ENCODE results near the gene PUSL1. TPM values are rescaled to one million over a fixed set of nuclear protein-coding genes. Genes with fewer than 3 reads are reported as not detected.

PUSL1 gene
- total and polyA plus RNA-seq, 2 donors (not counting 3 experiments of a cell fraction or from before 2014, with no cell fraction given) = 18.8 to 27.3 TPM

DNA sequence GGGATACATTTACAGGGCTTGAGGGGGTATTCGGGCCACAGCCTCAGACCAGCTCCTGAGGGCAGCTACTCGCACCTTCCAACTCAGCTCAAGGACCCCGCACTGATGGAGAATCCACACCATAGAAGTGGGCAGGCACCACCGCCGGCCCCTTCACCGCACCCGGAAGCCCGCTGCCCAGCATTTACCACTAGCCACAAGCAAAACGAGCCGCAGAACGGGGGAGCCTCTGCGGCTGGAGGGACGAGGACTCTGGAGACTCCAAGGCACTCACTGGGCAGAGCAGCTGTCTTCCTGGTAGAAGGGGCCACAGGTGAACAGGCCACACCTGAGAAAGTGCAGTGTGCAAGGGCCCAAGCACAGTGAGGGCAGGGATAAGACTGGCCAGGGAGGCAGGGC lies 40.1 kb upstream of the PUSL1 start:
- no peak overlapping the region for H2AFZ ChIP-seq (ENCODE audit: low read depth, low read length)
- intact Hi-C loops (cut with micrococcal nuclease) = no loop called here
- BruUV-seq (replicated peaks) = no TSS peak
- no peaks in the 10 kb centered on the region for H3K27me3 ChIP-seq (ENCODE audit: control insufficient read depth in 2 of 2, insufficient read depth in 2 of 2, low read length in 2 of 2)
- dilution Hi-C loops (cut with MboI; ENCODE audit: extremely low pct_ligation_motif_present, low sequenced_read_pairs) = no loop called here
- peaks cover 23% of the 10 kb centered on the region for H3K4me1 ChIP-seq (ENCODE audit: control insufficient read depth, extremely low read depth, insufficient read depth, low read length)
- H3K79me2 ChIP-seq (ENCODE audit: control insufficient read depth, insufficient read depth, low read length) = peaks cover 65% of the 10 kb centered on the region
- no peaks in the 10 kb centered on the region for H3K9me3 ChIP-seq (replicated peaks; ENCODE audit: control insufficient read depth, insufficient read depth, low read length)
- no peaks in the 10 kb centered on the region for H3K9me1 ChIP-seq (replicated peaks; ENCODE audit: control insufficient read depth, extremely low read depth, insufficient read depth, low read length)
- FAIRE-seq (no peak), DNase-seq (ENCODE audit: low read depth, low spot score) (no peak)
- H3K9ac ChIP-seq (replicated peaks; ENCODE audit: extremely low read depth, insufficient read depth, low read length) = no peak overlapping the region
- CTCF ChIA-PET = no interaction called here
- TF ChIP-seq MYC (IDR thresholded peaks at IDR 0.05; ENCODE audit: low read depth, low read length) (no peak), GATA2 (IDR thresholded peaks at IDR 0.05; ENCODE audit: insufficient read depth, insufficient read length, low read depth, low read length) (no peak), EZH2 (IDR thresholded peaks at IDR 0.05; ENCODE audit: borderline replicate concordance, low read depth, low read length, severe bottlenecking) (no peak), JUN (IDR thresholded peaks at IDR 0.05; ENCODE audit: borderline replicate concordance, insufficient read depth, insufficient read length, low read depth) (no peak), POLR2A (IDR thresholded peaks at IDR 0.05; ENCODE audit: low read depth, low read length) (no peak)
- TF ChIP-seq, protein P1, sequence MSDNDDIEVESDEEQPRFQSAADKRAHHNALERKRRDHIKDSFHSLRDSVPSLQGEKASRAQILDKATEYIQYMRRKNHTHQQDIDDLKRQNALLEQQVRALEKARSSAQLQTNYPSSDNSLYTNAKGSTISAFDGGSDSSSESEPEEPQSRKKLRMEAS (IDR thresholded peaks at IDR 0.05; ENCODE audit: insufficient read depth, insufficient read length) = no peak
- H3K36me3 ChIP-seq (ENCODE audit: control insufficient read depth in 2 of 2, extremely low read depth in 1 of 2, insufficient read depth in 2 of 2, low read length in 2 of 2) = peaks cover 1 to 22% of the 10 kb centered on the region in 2 experiments
- no peaks in the 10 kb centered on the region for H4K20me1 ChIP-seq (replicated peaks; ENCODE audit: control insufficient read depth, extremely low read depth, insufficient read depth, low read length)
- no peak overlapping the region for H3K27ac ChIP-seq (ENCODE audit: insufficient read depth, low read depth, low read length)
- H3K4me3 ChIP-seq (replicated peaks in 1 of 3; ENCODE audit: insufficient read depth in 1 of 3, low read depth in 1 of 3, low read length in 3 of 3) = no peak overlapping the region
- POLR2A ChIA-PET = no interaction called here
- H3K4me2 ChIP-seq (ENCODE audit: insufficient read depth, low read length) = no peak overlapping the region

DNA sequence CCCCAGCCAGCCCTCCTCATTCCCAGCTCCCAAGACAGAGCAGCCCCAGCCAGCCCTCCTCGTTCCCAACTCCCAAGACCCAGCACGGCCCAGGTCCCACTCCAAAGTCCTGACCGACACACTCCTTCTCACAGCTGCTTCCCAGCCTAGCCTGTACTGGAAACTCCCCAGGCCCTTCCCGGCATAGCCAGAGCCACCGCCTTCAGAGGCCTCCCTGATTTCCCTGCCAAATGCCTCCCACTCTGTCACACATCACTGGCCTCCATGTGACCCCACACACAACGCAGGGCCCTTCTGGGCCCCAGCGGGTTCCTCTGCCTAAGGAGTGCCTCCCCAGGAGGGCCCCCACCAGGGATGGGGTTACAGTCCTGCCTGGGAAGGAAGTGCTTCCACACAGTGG lies 37.6 kb upstream of the PUSL1 start:
- dilution Hi-C loops (cut with MboI; ENCODE audit: extremely low pct_ligation_motif_present, low sequenced_read_pairs) (no loop called here), intact Hi-C loops (cut with micrococcal nuclease) (loop anchor here (5.0 kb wide), 1 partner anchor 259 kb away; the partner anchor contains the start of gene ISG15)
- Histone ChIP-seq H3K27me3 (ENCODE audit: control insufficient read depth in 2 of 2, insufficient read depth in 2 of 2, low read length in 2 of 2) (no peaks in the 10 kb centered on the region), H3K4me2 (ENCODE audit: insufficient read depth, low read length) (no peak overlapping the region), H3K79me2 (ENCODE audit: control insufficient read depth, insufficient read depth, low read length) (peaks cover 58% of the 10 kb centered on the region), H3K27ac (ENCODE audit: insufficient read depth, low read depth, low read length) (peak overlapping the region; percentile 69), H3K4me3 (replicated peaks in 1 of 3; ENCODE audit: insufficient read depth in 1 of 3, low read depth in 1 of 3, low read length in 3 of 3) (no peak overlapping the region), H3K9me3 (replicated peaks; ENCODE audit: control insufficient read depth, insufficient read depth, low read length) (no peaks in the 10 kb centered on the region), H3K36me3 (ENCODE audit: control insufficient read depth in 2 of 2, extremely low read depth in 1 of 2, insufficient read depth in 2 of 2, low read length in 2 of 2) (peaks cover 0 to 11% of the 10 kb centered on the region in 2 experiments), H4K20me1 (replicated peaks; ENCODE audit: control insufficient read depth, extremely low read depth, insufficient read depth, low read length) (no peaks in the 10 kb centered on the region), H3K4me1 (ENCODE audit: control insufficient read depth, extremely low read depth, insufficient read depth, low read length) (peaks cover 24% of the 10 kb centered on the region), H3K9me1 (replicated peaks; ENCODE audit: control insufficient read depth, extremely low read depth, insufficient read depth, low read length) (no peaks in the 10 kb centered on the region), H3K9ac (replicated peaks; ENCODE audit: extremely low read depth, insufficient read depth, low read length) (no peak overlapping the region), H2AFZ (ENCODE audit: low read depth, low read length) (no peak overlapping the region)
- no TSS peak for BruUV-seq (replicated peaks)
- no peak for TF ChIP-seq POLR2AphosphoS5 (IDR thresholded peaks at IDR 0.05; ENCODE audit: insufficient read depth, low read depth, low read length)
- no peak for TF ChIP-seq MYC (IDR thresholded peaks at IDR 0.05; ENCODE audit: low read depth, low read length)
- TF ChIP-seq, protein P1 (IDR thresholded peaks at IDR 0.05; ENCODE audit: insufficient read depth, insufficient read length) = no peak
- TF ChIP-seq JUN (IDR thresholded peaks at IDR 0.05; ENCODE audit: borderline replicate concordance, insufficient read depth, insufficient read length, low read depth) = no peak
- no peak for TF ChIP-seq POLR2A (IDR thresholded peaks at IDR 0.05; ENCODE audit: low read depth, low read length)
- TF ChIP-seq FOS (IDR thresholded peaks at IDR 0.05; ENCODE audit: borderline replicate concordance, insufficient read depth, low read length) = no peak
- ChIA-PET POLR2A (no interaction called here), CTCF (interaction anchor here (1.4 to 1.9 kb wide), 3 partner anchors 20 to 286 kb away, joined by 3 to 9 read pairs (median 4); no protein-coding TSS in a partner anchor)
- DNase-seq (ENCODE audit: low read depth, low spot score) (no peak), FAIRE-seq (no peak)
